GM18526 (cell line): ENCODE data around the gene KCNMB2.

Source experiments
- POLR2A ChIP-seq: IDR thresholded peaks from 3 replicates; pipeline ENCODE4 v1.6.1; 2011; ENCODE audit not compliant: insufficient read length; ENCODE audit errors: extremely low read depth

Gene KCNMB2

GRCh38 chr3:178810181-178810580 lies 273.9 kb downstream of the KCNMB2 start:
- TF ChIP-seq POLR2A: no peak

GRCh38 chr3:178822722-178823121 lies 286.5 kb downstream of the KCNMB2 start:
- no peak for TF ChIP-seq POLR2A

GRCh38 chr3:178823150-178823549 lies 286.9 kb downstream of the KCNMB2 start:
- TF ChIP-seq POLR2A: no peak

- no peak for TF ChIP-seq POLR2A
These were observed 287.5 kb downstream of the KCNMB2 start for GRCh38 chr3:178823591-178824246.

GRCh38 chr3:178826435-178827123 lies 290.3 kb downstream of the KCNMB2 start:
- no peak for TF ChIP-seq POLR2A

- no peak for TF ChIP-seq POLR2A
These were observed 291.1 kb downstream of the KCNMB2 start for GRCh38 chr3:178827285-178827856.

GRCh38 chr3:178833695-178834094 lies 297.5 kb downstream of the KCNMB2 start:
- TF ChIP-seq POLR2A: no peak

GRCh38 chr3:178835033-178835432 lies 298.8 kb downstream of the KCNMB2 start:
- TF ChIP-seq POLR2A: no peak

GRCh38 chr3:178837512-178837911 lies 301.3 kb downstream of the KCNMB2 start:
- no peak for TF ChIP-seq POLR2A

- TF ChIP-seq POLR2A: no peak
These were observed 304.4 kb downstream of the KCNMB2 start for GRCh38 chr3:178840586-178840985.

- TF ChIP-seq POLR2A: no peak
These were observed 304.8 kb downstream of the KCNMB2 start for GRCh38 chr3:178841011-178841410.

GRCh38 chr3:178844916-178845315 lies 308.7 kb downstream of the KCNMB2 start:
- TF ChIP-seq POLR2A: no peak

GRCh38 chr3:178845420-178846118 lies 309.3 kb downstream of the KCNMB2 start:
- no peak for TF ChIP-seq POLR2A

- TF ChIP-seq POLR2A: no peak
These were observed 311.0 kb downstream of the KCNMB2 start for GRCh38 chr3:178847190-178847589.

- TF ChIP-seq POLR2A: no peak
These were observed 313.1 kb downstream of the KCNMB2 start for GRCh38 chr3:178849199-178849910.
